Measurements from ENCODE around the gene CLRN3.

CLRN3 gene

GRCh38 chr10:127922675-127923366 is 30.1 kb upstream of the CLRN3 start:
- no peak for TF ChIP-seq ZNF274 (IDR thresholded peaks at IDR 0.05; ENCODE audit: low read depth, low read length)
- no peak overlapping the region for H3K4me3 ChIP-seq (ENCODE audit: low read length)

- no peak for TF ChIP-seq ZNF274 (IDR thresholded peaks at IDR 0.05; ENCODE audit: low read depth, low read length)
Observed at GRCh38 chr10:127922206-127922605, 29.5 kb upstream of the CLRN3 start.

GRCh38 chr10:127921753-127922145 is 29.0 kb upstream of the CLRN3 start:
- no peak for TF ChIP-seq ZNF274 (IDR thresholded peaks at IDR 0.05; ENCODE audit: low read depth, low read length)
- no peak overlapping the region for H3K4me3 ChIP-seq (ENCODE audit: low read length)

More at GRCh38 chr10:127922206-127922605, 29.5 kb upstream of the CLRN3 start:
- no peak overlapping the region for H3K4me3 ChIP-seq (ENCODE audit: low read length)

DNA sequence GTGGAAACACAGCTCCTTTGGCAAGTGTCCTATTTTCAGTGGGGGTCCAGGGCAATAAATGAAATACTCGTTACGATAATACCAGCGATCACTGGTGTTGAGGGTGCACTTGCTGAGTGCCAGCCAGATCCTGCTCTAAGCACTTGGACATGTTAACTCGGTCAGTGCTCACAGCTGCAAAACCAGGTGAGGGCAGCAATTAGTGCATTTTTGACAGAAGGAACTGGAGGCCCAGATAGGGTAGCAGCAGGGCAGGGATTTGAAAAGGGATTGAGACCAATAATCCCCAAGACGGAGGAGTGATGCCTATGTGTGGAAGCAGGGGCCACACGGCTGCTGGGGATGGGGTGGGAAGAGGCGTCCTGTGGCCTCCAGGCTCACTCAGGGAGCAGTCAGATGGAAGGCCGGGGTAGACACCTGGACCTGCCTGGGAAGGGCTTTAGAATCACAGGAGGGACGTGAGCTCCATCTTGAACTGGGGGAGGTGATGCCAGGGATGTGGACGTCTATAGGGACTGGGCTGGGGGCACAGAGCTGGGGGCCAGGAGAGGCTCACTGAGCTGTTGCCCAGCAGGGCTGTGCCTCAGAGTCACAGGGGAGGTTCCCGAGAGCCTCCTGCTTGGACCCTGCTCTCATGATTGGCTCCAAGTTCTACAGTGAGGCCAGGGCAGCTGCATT is 28.5 kb upstream of the CLRN3 start:
- no peak for TF ChIP-seq ZNF274 (IDR thresholded peaks at IDR 0.05; ENCODE audit: low read depth, low read length)
- H3K4me3 ChIP-seq (ENCODE audit: low read length), result no peak overlapping the region

DNA sequence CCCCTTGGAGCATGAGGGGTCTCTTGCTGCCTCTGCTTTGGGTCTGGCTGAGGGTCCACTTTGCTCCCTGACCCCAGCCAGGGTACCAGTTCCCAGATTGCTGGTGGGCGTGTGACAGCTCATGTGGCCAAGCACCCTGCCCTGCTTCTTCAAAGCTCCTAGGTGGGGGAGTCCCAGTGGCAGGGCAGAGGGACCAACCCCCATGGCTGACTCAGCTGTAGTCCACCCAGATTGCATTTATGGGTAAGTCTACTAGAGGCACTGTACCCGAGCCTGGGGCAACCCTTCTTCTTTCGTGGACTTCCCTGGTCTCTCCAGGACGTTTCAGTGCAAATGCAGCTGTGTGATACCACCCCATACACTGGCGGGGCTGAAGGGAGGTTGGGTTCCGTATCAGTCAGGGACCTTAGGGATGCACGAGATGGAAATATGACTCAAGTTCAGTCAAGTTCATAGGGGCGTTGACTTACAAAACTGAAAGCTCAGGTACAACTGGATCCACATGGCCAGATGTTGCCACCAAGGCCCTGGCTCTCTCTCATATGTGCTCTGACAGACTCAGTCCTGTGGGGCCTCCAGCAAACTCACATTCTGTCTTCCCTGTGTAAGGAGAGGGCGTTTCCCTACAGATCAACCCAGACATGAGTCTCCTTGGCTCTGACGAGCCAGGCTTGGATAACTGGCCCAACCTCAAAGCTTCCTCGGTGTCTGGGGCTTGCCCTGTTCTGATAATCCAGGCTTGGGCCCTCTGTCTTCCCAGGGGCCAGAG is 27.7 kb upstream of the CLRN3 start:
- TF ChIP-seq ZNF274 (IDR thresholded peaks at IDR 0.05; ENCODE audit: low read depth, low read length), result no peak
- H3K4me3 ChIP-seq (ENCODE audit: low read length), result no peak overlapping the region

DNA sequence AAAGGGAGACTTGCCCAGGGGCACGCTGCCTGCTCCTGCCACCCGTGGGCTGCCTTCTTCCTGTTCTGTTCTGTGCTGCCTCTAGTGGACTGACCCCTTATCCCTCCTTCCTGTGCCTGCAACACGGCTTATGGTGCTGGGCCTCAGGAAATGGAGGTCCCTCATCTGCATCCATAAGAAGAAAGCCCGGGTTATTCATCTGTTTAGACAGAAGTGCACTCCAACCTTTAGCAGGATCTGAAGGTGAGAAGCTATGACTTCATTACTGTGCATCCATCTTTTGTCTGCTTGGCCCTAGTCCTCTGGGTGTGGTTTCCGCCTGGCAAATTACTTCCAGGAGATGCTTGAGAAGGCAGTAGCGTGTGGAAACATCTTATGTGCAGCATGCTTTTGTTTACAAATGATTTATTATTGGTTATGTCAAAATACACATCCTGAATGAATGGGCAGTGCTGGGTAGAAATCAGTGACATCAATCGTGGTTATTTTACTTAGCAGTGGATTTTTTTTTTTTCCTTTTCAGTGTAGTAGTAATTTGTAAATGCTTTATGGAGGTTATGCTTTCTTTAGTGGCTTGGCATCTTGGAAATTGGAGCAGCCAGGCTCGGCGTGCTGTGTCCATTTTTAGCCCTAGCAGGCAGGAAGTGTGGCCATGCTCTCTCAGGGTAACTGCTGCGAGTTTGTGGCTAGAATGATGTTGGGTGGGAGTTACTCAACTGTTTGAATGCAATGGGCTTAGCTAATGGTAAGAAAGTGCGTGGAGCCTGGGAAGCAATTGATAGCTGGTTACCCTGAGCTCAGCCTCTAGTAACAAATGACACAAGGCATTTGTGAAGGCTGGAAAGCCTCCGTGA is 26.9 kb upstream of the CLRN3 start:
- no peak for TF ChIP-seq ZNF274 (IDR thresholded peaks at IDR 0.05; ENCODE audit: low read depth, low read length)
- no peak overlapping the region for H3K4me3 ChIP-seq (ENCODE audit: low read length)

- H3K4me3 ChIP-seq (ENCODE audit: low read length), result no peak overlapping the region
- TF ChIP-seq ZNF274 (IDR thresholded peaks at IDR 0.05; ENCODE audit: low read depth, low read length), result no peak
Observed at GRCh38 chr10:127918572-127918971, 25.8 kb upstream of the CLRN3 start.

DNA sequence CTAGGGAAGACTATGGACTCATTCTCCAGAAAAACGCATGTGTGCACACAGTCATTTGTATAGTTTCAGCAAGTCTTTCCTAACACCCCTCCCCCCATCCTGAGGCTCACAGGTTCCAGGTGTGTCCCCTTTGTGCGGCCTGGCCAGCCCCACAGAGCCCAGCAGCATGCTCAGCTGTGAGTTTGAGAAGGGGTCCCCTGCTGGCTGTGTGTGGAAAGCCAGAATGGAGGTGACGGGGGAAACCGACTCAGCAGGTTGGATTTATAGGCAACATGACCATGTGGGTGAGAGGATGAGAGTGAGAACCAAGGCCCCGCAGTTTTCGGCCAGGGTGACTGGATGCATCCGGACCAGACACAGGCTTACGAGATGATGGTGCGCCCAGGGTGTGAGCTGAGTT is 24.1 kb upstream of the CLRN3 start:
- no peak for TF ChIP-seq ZNF274 (IDR thresholded peaks at IDR 0.05; ENCODE audit: low read depth, low read length)
- no peak overlapping the region for H3K4me3 ChIP-seq (ENCODE audit: low read length)

GRCh38 chr10:127915324-127915723 is 22.6 kb upstream of the CLRN3 start:
- no peak for TF ChIP-seq ZNF274 (IDR thresholded peaks at IDR 0.05; ENCODE audit: low read depth, low read length)
- H3K4me3 ChIP-seq (ENCODE audit: low read length), result no peak overlapping the region

DNA sequence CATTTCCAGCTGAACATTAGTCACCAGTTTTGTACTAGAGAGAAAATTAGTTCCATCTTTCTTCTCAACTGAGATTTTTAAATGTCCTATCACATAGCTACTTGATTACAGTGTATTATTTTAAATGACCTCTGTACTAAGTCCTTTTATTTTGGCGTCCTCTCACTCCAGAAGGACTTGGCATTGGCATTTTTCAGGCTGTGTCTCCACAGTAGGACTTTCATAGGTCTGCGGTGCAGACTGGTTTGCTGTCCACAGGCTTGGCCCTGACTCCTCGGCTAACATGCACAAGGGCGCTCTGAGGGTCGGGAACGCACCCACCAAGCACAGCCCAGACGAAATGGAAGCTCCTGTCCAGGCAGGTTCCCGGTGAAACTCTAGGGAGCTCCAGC is 20.6 kb upstream of the CLRN3 start:
- no peak for TF ChIP-seq ZNF274 (IDR thresholded peaks at IDR 0.05; ENCODE audit: low read depth, low read length)
- H3K4me3 ChIP-seq (ENCODE audit: low read length), result no peak overlapping the region

GRCh38 chr10:127912607-127913367 is 20.0 kb upstream of the CLRN3 start:
- no peak for TF ChIP-seq ZNF274 (IDR thresholded peaks at IDR 0.05; ENCODE audit: low read depth, low read length)
- no peak overlapping the region for H3K4me3 ChIP-seq (ENCODE audit: low read length)

GRCh38 chr10:127911867-127912257 is 19.1 kb upstream of the CLRN3 start:
- no peak for TF ChIP-seq ZNF274 (IDR thresholded peaks at IDR 0.05; ENCODE audit: low read depth, low read length)
- H3K4me3 ChIP-seq (ENCODE audit: low read length), result no peak overlapping the region

DNA sequence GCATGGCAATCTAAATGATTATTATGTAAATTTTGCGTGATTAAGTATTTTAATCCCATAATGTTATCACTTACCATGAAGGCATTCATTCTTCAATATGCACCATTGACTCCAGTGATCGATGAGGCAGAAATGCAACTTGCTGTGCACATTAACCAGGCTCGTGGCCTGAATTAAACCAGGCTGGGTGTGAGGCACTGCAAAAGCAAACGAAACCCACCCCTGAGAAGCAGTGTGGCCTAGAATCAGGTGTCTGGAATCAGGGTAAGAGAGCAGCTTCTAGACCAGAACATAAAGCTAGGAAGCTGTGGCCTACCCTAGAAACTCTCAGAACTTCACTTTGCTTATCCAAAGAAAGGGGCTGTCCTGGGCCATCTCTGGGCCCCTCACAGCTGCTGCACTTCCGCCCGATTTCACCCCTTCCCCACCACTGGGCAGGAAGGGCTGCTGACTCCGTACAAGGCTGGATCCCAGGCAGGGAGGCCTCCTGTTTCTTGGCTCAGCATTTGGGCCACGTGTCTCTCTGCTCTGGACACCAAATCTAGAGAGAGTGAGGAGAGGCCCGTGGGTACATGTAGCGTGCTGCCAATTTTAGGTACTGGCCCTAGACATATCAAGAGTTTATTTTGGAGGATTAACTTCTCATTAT is 18.6 kb upstream of the CLRN3 start:
- TF ChIP-seq ZNF274 (IDR thresholded peaks at IDR 0.05; ENCODE audit: low read depth, low read length), result no peak
- H3K4me3 ChIP-seq (ENCODE audit: low read length), result no peak overlapping the region
